Measurements from ENCODE around the gene LLPH. TPM values are rescaled to one million over a fixed set of nuclear protein-coding genes. Genes with fewer than 3 reads are reported as not detected.
A peak's percentile ranks its signal among the peaks of the same experiment; 100 is the strongest.

LLPH gene
- total and polyA plus RNA-seq, 7 experiments from 2014 or later: 14.7 to 31.1 (median 28.4) TPM

GRCh38 chr12:66152732-66153131 is 22.2 kb upstream of the LLPH start:
- Mint-ChIP-seq H3K27me3 (no peaks in the 10 kb centered on the region), H3K4me3 (no peak overlapping the region), H3K36me3 (peaks cover 9 to 26% (median 16%) of the 10 kb centered on the region in 5 donors), H3K9me3 (peaks cover 0 to 1% (median 0%) of the 10 kb centered on the region in 11 donors), H3K27ac (no peak overlapping the region), H3K4me1 (peaks cover 3 to 51% (median 40%) of the 10 kb centered on the region in 7 donors)
- intact Hi-C loops (cut with micrococcal nuclease): no loop called here
- Histone ChIP-seq H3K9me3 (ENCODE audit: control insufficient read depth in 2 of 3, low read length in 3 of 3) (no peaks in the 10 kb centered on the region), H3K36me3 (ENCODE audit: control insufficient read depth in 2 of 3, insufficient read depth in 3 of 3, low read length in 3 of 3) (peaks cover 0 to 24% (median 11%) of the 10 kb centered on the region in 3 experiments), H3K4me1 (ENCODE audit: control insufficient read depth in 2 of 2, insufficient read depth in 2 of 2, low read length in 2 of 2) (peaks cover 0 to 8% of the 10 kb centered on the region in 2 donors), H3K27me3 (ENCODE audit: control insufficient read depth in 2 of 2, insufficient read depth in 2 of 2, low read length in 2 of 2) (no peaks in the 10 kb centered on the region), H3K4me3 (ENCODE audit: low read length) (no peak overlapping the region), H3K27ac (ENCODE audit: low read depth, low read length) (no peak overlapping the region)
- ChIA-PET CTCF (no interaction called here), POLR2A (interaction anchor here (1.1 kb wide), 1 partner anchor 150 kb away, joined by 3 read pairs; no protein-coding TSS in a partner anchor)
- no peak for DNase-seq
- ATAC-seq: no peak

GRCh38 chr12:66149702-66150398 is 19.3 kb upstream of the LLPH start:
- peaks cover 0 to 2% of the 10 kb centered on the region in 2 donors for H3K4me1 ChIP-seq (ENCODE audit: control insufficient read depth in 2 of 2, insufficient read depth in 2 of 2, low read length in 2 of 2)
- peaks cover 11 to 33% (median 11%) of the 10 kb centered on the region in 3 experiments for H3K36me3 ChIP-seq (ENCODE audit: control insufficient read depth in 2 of 3, insufficient read depth in 3 of 3, low read length in 3 of 3)
- H3K4me1 Mint-ChIP-seq: peaks cover 8 to 45% (median 32%) of the 10 kb centered on the region in 7 donors
- no peaks in the 10 kb centered on the region for H3K27me3 Mint-ChIP-seq
- ATAC-seq (peak; percentile 57), DNase-seq (no peak)
- H3K27ac ChIP-seq (ENCODE audit: low read depth, low read length): no peak overlapping the region
- intact Hi-C loops (cut with micrococcal nuclease): loop anchor here (5.0 kb wide), 2 partner anchors 117 to 542 kb away; no protein-coding TSS in a partner anchor
- ChIA-PET CTCF (interaction anchor here (0.6 kb wide), 1 partner anchor 8 kb away, joined by 4 read pairs; no protein-coding TSS in a partner anchor), POLR2A (interaction anchor here (0.7 to 0.8 kb wide), 2 partner anchors 19 to 1118 kb away, joined by 3 to 4 read pairs; no protein-coding TSS in a partner anchor)
- no peak overlapping the region for H3K4me3 ChIP-seq (ENCODE audit: low read length)
- no peaks in the 10 kb centered on the region for H3K9me3 ChIP-seq (ENCODE audit: control insufficient read depth in 2 of 3, low read length in 3 of 3)
- H3K27ac Mint-ChIP-seq: peak overlapping the region in 1 of 9 donors; percentile 69
- no peak overlapping the region for H3K4me3 Mint-ChIP-seq
- H3K27me3 ChIP-seq (ENCODE audit: control insufficient read depth in 2 of 2, insufficient read depth in 2 of 2, low read length in 2 of 2): no peaks in the 10 kb centered on the region
- H3K36me3 Mint-ChIP-seq: peaks cover 5 to 23% (median 10%) of the 10 kb centered on the region in 5 donors
- H3K9me3 Mint-ChIP-seq: no peaks in the 10 kb centered on the region

- ChIA-PET POLR2A (interaction anchor here (0.7 to 1.4 kb wide), 2 partner anchors 14 to 24 kb away, joined by 3 to 4 read pairs; partner anchors contain the start of gene LLPH), CTCF (interaction anchor here (0.6 to 1.8 kb wide), 5 partner anchors 14 to 264 kb away, joined by 3 to 5 read pairs (median 3); partner anchors contain the start of gene LLPH)
- peak in 4 of 9 donors; percentile 10 to 32 (median 14) for DNase-seq
- peaks cover 0 to 21% (median 6%) of the 10 kb centered on the region in 3 experiments for H3K9me3 ChIP-seq (ENCODE audit: control insufficient read depth in 2 of 3, low read length in 3 of 3)
- H3K36me3 ChIP-seq (ENCODE audit: control insufficient read depth in 2 of 3, insufficient read depth in 3 of 3, low read length in 3 of 3): peaks cover 11 to 72% (median 20%) of the 10 kb centered on the region in 3 experiments
- Mint-ChIP-seq H3K4me3 (peak overlapping the region in 1 of 10 donors; percentile 15), H3K36me3 (peaks cover 22 to 62% (median 55%) of the 10 kb centered on the region in 5 donors), H3K27ac (peak overlapping the region; percentile 3 to 86 (median 66)), H3K27me3 (no peaks in the 10 kb centered on the region), H3K9me3 (peaks cover 0 to 28% (median 8%) of the 10 kb centered on the region in 11 donors), H3K4me1 (peaks cover 4 to 35% (median 30%) of the 10 kb centered on the region in 7 donors)
- no peak overlapping the region for H3K4me3 ChIP-seq (ENCODE audit: low read length)
- peak; percentile 86 for ATAC-seq
- intact Hi-C loops (cut with micrococcal nuclease): loop anchor here (1.0 to 5.0 kb wide), 5 partner anchors 24 to 549 kb away; partner anchors contain the start of gene TMBIM4 (in 1 of the 2)
- no peak overlapping the region for H3K27ac ChIP-seq (ENCODE audit: low read depth, low read length)
- peaks cover 0 to 3% of the 10 kb centered on the region in 2 donors for H3K4me1 ChIP-seq (ENCODE audit: control insufficient read depth in 2 of 2, insufficient read depth in 2 of 2, low read length in 2 of 2)
- H3K27me3 ChIP-seq (ENCODE audit: control insufficient read depth in 2 of 2, insufficient read depth in 2 of 2, low read length in 2 of 2): no peaks in the 10 kb centered on the region
These were observed 14.5 kb upstream of the LLPH start for GRCh38 chr12:66144791-66145754.

GRCh38 chr12:66143868-66144267 is 13.3 kb upstream of the LLPH start:
- Histone ChIP-seq H3K36me3 (ENCODE audit: control insufficient read depth in 2 of 3, insufficient read depth in 3 of 3, low read length in 3 of 3) (peaks cover 11 to 70% (median 25%) of the 10 kb centered on the region in 3 experiments), H3K4me3 (ENCODE audit: low read length) (no peak overlapping the region), H3K27ac (ENCODE audit: low read depth, low read length) (no peak overlapping the region), H3K27me3 (ENCODE audit: control insufficient read depth in 2 of 2, insufficient read depth in 2 of 2, low read length in 2 of 2) (no peaks in the 10 kb centered on the region), H3K9me3 (ENCODE audit: control insufficient read depth in 2 of 3, low read length in 3 of 3) (peaks cover 0 to 21% (median 6%) of the 10 kb centered on the region in 3 experiments), H3K4me1 (ENCODE audit: control insufficient read depth in 2 of 2, insufficient read depth in 2 of 2, low read length in 2 of 2) (peaks cover 0 to 3% of the 10 kb centered on the region in 2 donors)
- Mint-ChIP-seq H3K27ac (peak overlapping the region in 4 of 9 donors; percentile 12 to 85 (median 48)), H3K36me3 (peaks cover 23 to 71% (median 65%) of the 10 kb centered on the region in 5 donors), H3K27me3 (no peaks in the 10 kb centered on the region), H3K4me3 (no peak overlapping the region), H3K9me3 (peaks cover 0 to 36% (median 9%) of the 10 kb centered on the region in 11 donors), H3K4me1 (peaks cover 4 to 35% (median 30%) of the 10 kb centered on the region in 7 donors)
- ATAC-seq (no peak), DNase-seq (no peak)
- POLR2A ChIA-PET: no interaction called here
- CTCF ChIA-PET: interaction anchor here (1.8 kb wide), 1 partner anchor 13 kb away, joined by 5 read pairs; the partner anchor contains the start of gene LLPH
- intact Hi-C loops (cut with micrococcal nuclease): loop anchor here in 1 of 2 donors (2.0 kb wide), 1 partner anchor 25 kb away; the partner anchor contains the start of gene TMBIM4

GRCh38 chr12:66142826-66143225 is 12.3 kb upstream of the LLPH start:
- no peaks in the 10 kb centered on the region for H3K27me3 ChIP-seq (ENCODE audit: control insufficient read depth in 2 of 2, insufficient read depth in 2 of 2, low read length in 2 of 2)
- H3K4me3 Mint-ChIP-seq: no peak overlapping the region
- H3K4me1 Mint-ChIP-seq: peaks cover 4 to 34% (median 24%) of the 10 kb centered on the region in 7 donors
- peaks cover 18 to 67% (median 58%) of the 10 kb centered on the region in 5 donors for H3K36me3 Mint-ChIP-seq
- peak overlapping the region in 2 of 9 donors; percentile 51 to 85 for H3K27ac Mint-ChIP-seq
- H3K27ac ChIP-seq (ENCODE audit: low read depth, low read length): no peak overlapping the region
- POLR2A ChIA-PET: no interaction called here
- peaks cover 0 to 21% (median 6%) of the 10 kb centered on the region in 3 experiments for H3K9me3 ChIP-seq (ENCODE audit: control insufficient read depth in 2 of 3, low read length in 3 of 3)
- intact Hi-C loops (cut with micrococcal nuclease): no loop called here
- peaks cover 0 to 36% (median 9%) of the 10 kb centered on the region in 11 donors for H3K9me3 Mint-ChIP-seq
- H3K27me3 Mint-ChIP-seq: no peaks in the 10 kb centered on the region
- H3K4me3 ChIP-seq (ENCODE audit: low read length): no peak overlapping the region
- ATAC-seq (no peak), DNase-seq (no peak)
- CTCF ChIA-PET: no interaction called here
- peaks cover 17 to 64% (median 17%) of the 10 kb centered on the region in 3 experiments for H3K36me3 ChIP-seq (ENCODE audit: control insufficient read depth in 2 of 3, insufficient read depth in 3 of 3, low read length in 3 of 3)
- peaks cover 0 to 3% of the 10 kb centered on the region in 2 donors for H3K4me1 ChIP-seq (ENCODE audit: control insufficient read depth in 2 of 2, insufficient read depth in 2 of 2, low read length in 2 of 2)
